Measurements from ENCODE around the gene HPS4.
A peak's percentile ranks its signal among the peaks of the same experiment; 100 is the strongest.

HPS4 gene

GRCh38 chr22:26460202-26460601 is 23.4 kb downstream of the HPS4 start:
- TF ChIP-seq CTCF (IDR thresholded peaks at IDR 0.05; ENCODE audit: low read depth, low read length), result no peak
- H3K9me3 ChIP-seq (ENCODE audit: severe bottlenecking), result no peaks in the 10 kb centered on the region
- H3K4me3 ChIP-seq (ENCODE audit: low read depth, low read length), result no peak overlapping the region
- H3K36me3 ChIP-seq, result peaks cover 41% of the 10 kb centered on the region
- no peak overlapping the region; the same call in 1 of the 2 replicates for H3K27ac ChIP-seq
- no peaks in the 10 kb centered on the region for H3K27me3 ChIP-seq (ENCODE audit: insufficient read depth, low read depth, severe bottlenecking)
- no peak for DNase-seq

GRCh38 chr22:26457661-26458272 is 25.8 kb downstream of the HPS4 start:
- no peak overlapping the region for H3K4me3 ChIP-seq (ENCODE audit: low read depth, low read length)
- H3K27ac ChIP-seq, result peak overlapping the region; percentile 33; the same call in 1 of the 2 replicates
- TF ChIP-seq CTCF (IDR thresholded peaks at IDR 0.05; ENCODE audit: low read depth, low read length), result no peak
- peaks cover 28% of the 10 kb centered on the region for H3K36me3 ChIP-seq
- no peaks in the 10 kb centered on the region for H3K9me3 ChIP-seq (ENCODE audit: severe bottlenecking)
- no peak for DNase-seq
- H3K27me3 ChIP-seq (ENCODE audit: insufficient read depth, low read depth, severe bottlenecking), result no peaks in the 10 kb centered on the region

- Histone ChIP-seq H3K27me3 (ENCODE audit: insufficient read depth, low read depth, severe bottlenecking) (no peaks in the 10 kb centered on the region), H3K36me3 (peaks cover 36% of the 10 kb centered on the region), H3K4me3 (ENCODE audit: low read depth, low read length) (no peak overlapping the region), H3K9me3 (ENCODE audit: severe bottlenecking) (no peaks in the 10 kb centered on the region), H3K27ac (peak overlapping the region; percentile 65)
- DNase-seq, result peak; percentile 86
- no peak for TF ChIP-seq CTCF (IDR thresholded peaks at IDR 0.05; ENCODE audit: low read depth, low read length)
Observed at GRCh38 chr22:26453812-26454500, 29.6 kb downstream of the HPS4 start.

GRCh38 chr22:26453216-26453615 is 30.4 kb downstream of the HPS4 start:
- Histone ChIP-seq H3K4me3 (ENCODE audit: low read depth, low read length) (no peak overlapping the region), H3K36me3 (peaks cover 35% of the 10 kb centered on the region), H3K27me3 (ENCODE audit: insufficient read depth, low read depth, severe bottlenecking) (no peaks in the 10 kb centered on the region), H3K27ac (peak overlapping the region; percentile 65), H3K9me3 (ENCODE audit: severe bottlenecking) (no peaks in the 10 kb centered on the region)
- no peak for TF ChIP-seq CTCF (IDR thresholded peaks at IDR 0.05; ENCODE audit: low read depth, low read length)
- DNase-seq, result no peak

- Histone ChIP-seq H3K36me3 (peaks cover 27% of the 10 kb centered on the region), H3K9me3 (ENCODE audit: severe bottlenecking) (no peaks in the 10 kb centered on the region), H3K27ac (peak overlapping the region; percentile 65), H3K4me3 (ENCODE audit: low read depth, low read length) (no peak overlapping the region), H3K27me3 (ENCODE audit: insufficient read depth, low read depth, severe bottlenecking) (no peaks in the 10 kb centered on the region)
- DNase-seq, result no peak
- TF ChIP-seq CTCF (IDR thresholded peaks at IDR 0.05; ENCODE audit: low read depth, low read length), result no peak
Observed at GRCh38 chr22:26452236-26453016, 31.2 kb downstream of the HPS4 start.
